IMR-90 (cell line): Measurements from ENCODE around the gene ABCC10. TPM values are rescaled to one million over a fixed set of nuclear protein-coding genes. Genes with fewer than 3 reads are reported as not detected.
A peak's percentile ranks its signal among the peaks of the same experiment; 100 is the strongest.

Experiments
- ATAC-seq: fragments of 200-7000 bp; cut with Tn5 transposase; 2 replicates; pipeline ENCODE4 v1.9.1; 2020; ENCODE audit warnings: low read depth, mild to moderate bottlenecking, moderate library complexity
- BruUV-seq: library from RNA; stranded (reverse); fragments of 400-500 nt; replicated peaks from 2 replicates; lab custom pipeline; 2021; lab: Mats Ljungman, UMichigan
- CTCF ChIA-PET: fragments of 300-600 bp; formaldehyde crosslinking; extraction: SDS; loops from one replicate; lab custom pipeline; 2021; ENCODE audit warnings: antibody characterized with exemption; lab: Yijun Ruan, JAX
- POLR2A ChIA-PET: fragments of 300-600 bp; sonication (Branson Sonifier 250); formaldehyde crosslinking; loops from one replicate; lab custom pipeline; 2022; ENCODE audit warnings: antibody characterized with exemption; ENCODE audit not compliant: unreplicated experiment; lab: Charles Lee
- DNase-seq: peaks from one replicate; pipeline ENCODE4 v3.0.0; 2013
- H2AFZ ChIP-seq: replicated peaks from 2 replicates; pipeline ENCODE3; 2013; ENCODE audit warnings: low read length, mild to moderate bottlenecking; ENCODE audit not compliant: poor library complexity
- H2AK5ac ChIP-seq: 2 replicates; pipeline ENCODE4 v1.6.1; 2013; ENCODE audit warnings: low read depth, low read length, inconsistent platforms
- H2AK9ac ChIP-seq: replicated peaks from 2 replicates; pipeline ENCODE3; 2013; ENCODE audit warnings: mild to moderate bottlenecking, low read depth, low read length, moderate library complexity; ENCODE audit not compliant: poor library complexity
- H2BK120ac ChIP-seq: 2 replicates; pipeline ENCODE4 v1.6.1; 2013; ENCODE audit warnings: low read depth, low read length, inconsistent platforms
- H2BK15ac ChIP-seq: 3 replicates; pipeline ENCODE4 v1.6.1; 2013; ENCODE audit warnings: low read depth, low read length, inconsistent platforms
- H2BK20ac ChIP-seq: 2 replicates; pipeline ENCODE4 v1.6.1; 2013; ENCODE audit warnings: low read depth, mild to moderate bottlenecking, inconsistent platforms, low read length, moderate library complexity
- H2BK5ac ChIP-seq: 2 replicates; pipeline ENCODE4 v1.6.1; 2013; ENCODE audit warnings: mild to moderate bottlenecking, low read depth, low read length, inconsistent platforms; ENCODE audit not compliant: poor library complexity, severe bottlenecking
- H3K14ac ChIP-seq: replicated peaks from 2 replicates; pipeline ENCODE4 v1.6.1; 2013; ENCODE audit warnings: low read depth, low read length, inconsistent platforms
- H3K18ac ChIP-seq: 2 replicates; pipeline ENCODE4 v1.6.1; 2013; ENCODE audit warnings: low read depth, low read length, control low read depth
- H3K23ac ChIP-seq: 2 replicates; pipeline ENCODE4 v1.6.1; 2013; ENCODE audit warnings: low read depth, low read length, inconsistent platforms
- H3K27ac ChIP-seq: 2 replicates; pipeline ENCODE4 v1.5.1; 2013; ENCODE audit warnings: mild to moderate bottlenecking, control low read depth, low read length; ENCODE audit not compliant: insufficient read depth
- H3K27me3 ChIP-seq: 2 replicates; pipeline ENCODE4 v1.6.1; 2013; ENCODE audit warnings: low read length; ENCODE audit not compliant: control insufficient read depth, insufficient read depth
- H3K36me3 ChIP-seq: 2 replicates; pipeline ENCODE4 v1.6.1; 2013; ENCODE audit warnings: low read length, mixed read lengths; ENCODE audit not compliant: control insufficient read depth, insufficient read depth
- H3K4ac ChIP-seq: 2 replicates; pipeline ENCODE4 v1.6.1; 2013; ENCODE audit warnings: low read depth, low read length, inconsistent platforms
- H3K4me1 ChIP-seq: 2 replicates; pipeline ENCODE4 v1.6.1; 2013; ENCODE audit warnings: low read length, mixed read lengths; ENCODE audit not compliant: control insufficient read depth, insufficient read depth
- H3K4me2 ChIP-seq: 2 replicates; pipeline ENCODE4 v1.6.1; 2013; ENCODE audit warnings: low read depth, mild to moderate bottlenecking, control low read depth, low read length, moderate library complexity
- H3K4me3 ChIP-seq: 2 replicates; pipeline ENCODE4 v1.5.1; 2013; ENCODE audit warnings: low read depth, mild to moderate bottlenecking, control low read depth, low read length, moderate library complexity; ENCODE audit not compliant: insufficient read depth
- H3K56ac ChIP-seq: 2 replicates; pipeline ENCODE4 v1.6.1; 2013; ENCODE audit warnings: low read length, inconsistent platforms; ENCODE audit not compliant: insufficient read depth; ENCODE audit errors: extremely low read depth
- H3K79me1 ChIP-seq, 2 experiments: 2 replicates each; pipeline ENCODE4 v1.6.1; 2013; ENCODE audit warnings: low read length in 2 of 2, inconsistent platforms in 1 of 2, low read depth in 1 of 2
- H3K9ac ChIP-seq: 2 replicates; pipeline ENCODE4 v1.6.1; 2013; ENCODE audit warnings: low read depth, low read length, control low read depth
- H3K9me1 ChIP-seq: 2 replicates; pipeline ENCODE4 v1.6.1; 2013; ENCODE audit warnings: low read length, inconsistent platforms; ENCODE audit not compliant: insufficient read depth
- H3K9me3 ChIP-seq: 2 replicates; pipeline ENCODE4 v1.6.1; 2013; ENCODE audit warnings: low read length; ENCODE audit not compliant: control insufficient read depth, insufficient read depth
- H4K20me1 ChIP-seq: 2 replicates; pipeline ENCODE4 v1.6.1; 2013; ENCODE audit warnings: low read length, inconsistent platforms; ENCODE audit not compliant: insufficient read depth
- H4K5ac ChIP-seq: 2 replicates; pipeline ENCODE4 v1.6.1; 2013; ENCODE audit warnings: mild to moderate bottlenecking, low read depth, low read length, control low read depth
- H4K8ac ChIP-seq, 2 experiments: 2 replicates each; pipeline ENCODE4 v1.6.1; 2013; ENCODE audit warnings: low read depth in 2 of 2, low read length in 2 of 2, control low read depth in 1 of 2, inconsistent platforms in 1 of 2
- H4K91ac ChIP-seq: 2 replicates; pipeline ENCODE4 v1.6.1; 2013; ENCODE audit warnings: low read depth, low read length, inconsistent platforms; ENCODE audit not compliant: insufficient read depth
- MXI1 ChIP-seq: IDR thresholded peaks from 2 replicates; pipeline ENCODE4 v1.6.1; 2012; ENCODE audit warnings: low read depth, mild to moderate bottlenecking, low read length, moderate library complexity, borderline replicate concordance
- RAD21 ChIP-seq: IDR thresholded peaks from 2 replicates; pipeline ENCODE4 v1.6.1; 2012; ENCODE audit warnings: low read length, improper control_type of control experiment
- WGBS, 2 experiments: methylation state at CpG; one replicate each; pipeline versions ENCODE4 v1.1.5 to v1.1.7; 2013; ENCODE audit warnings: missing lambda C conversion rate in 2 of 2; ENCODE audit not compliant: insufficient read length in 1 of 2; ENCODE audit errors: extremely low coverage in 2 of 2; 5-methylcytosine and 5-hydroxymethylcytosine counted together
- dilution Hi-C: fragments of 300-500 bp; cut with HindIII; formaldehyde crosslinking; loops from one replicate; pipeline ENCODE4 v1.14.3; 2018; ENCODE audit warnings: low sequenced_read_pairs; ENCODE audit not compliant: unreplicated experiment
- in situ Hi-C: fragments of 300-500 bp; cut with MboI; formaldehyde crosslinking; loops from 3 replicates; pipeline ENCODE4 v1.14.3; 2019; ENCODE audit warnings: low sequenced_read_pairs, inconsistent platforms, mixed read lengths
- intact Hi-C: fragments of 100-400 bp; cut with micrococcal nuclease; formaldehyde crosslinking; loops from 2 replicates; pipeline ENCODE4 v1.10.0; 2022
- polyA plus RNA-seq, 3 experiments: library from polyadenylated mRNA; depleted of rRNA; stranded (reverse); fragments of >200 nt; gene quantifications; 2 replicates each; pipeline ENCODE4 v1.2.3, GENCODE V29; 2012; ENCODE audit warnings: low replicate concordance in 1 of 3
- total RNA-seq: library from RNA; depleted of rRNA; stranded (reverse); fragments of >200 nt; gene quantifications from 2 replicates; pipeline ENCODE4 v1.2.3, GENCODE V29; 2012
- TF ChIP-seq, protein P1 (sequence below): conservative IDR thresholded peaks from 2 replicates; pipeline ENCODE4 v1.5.1; 2012; ENCODE audit warnings: mild to moderate bottlenecking, low read depth, low read length, improper control_type of control experiment

ABCC10 gene
- total and polyA plus RNA-seq, 2 of the 4 experiments (the other 2 are of a cell fraction) = 7.0 to 26.3 TPM

DNA sequence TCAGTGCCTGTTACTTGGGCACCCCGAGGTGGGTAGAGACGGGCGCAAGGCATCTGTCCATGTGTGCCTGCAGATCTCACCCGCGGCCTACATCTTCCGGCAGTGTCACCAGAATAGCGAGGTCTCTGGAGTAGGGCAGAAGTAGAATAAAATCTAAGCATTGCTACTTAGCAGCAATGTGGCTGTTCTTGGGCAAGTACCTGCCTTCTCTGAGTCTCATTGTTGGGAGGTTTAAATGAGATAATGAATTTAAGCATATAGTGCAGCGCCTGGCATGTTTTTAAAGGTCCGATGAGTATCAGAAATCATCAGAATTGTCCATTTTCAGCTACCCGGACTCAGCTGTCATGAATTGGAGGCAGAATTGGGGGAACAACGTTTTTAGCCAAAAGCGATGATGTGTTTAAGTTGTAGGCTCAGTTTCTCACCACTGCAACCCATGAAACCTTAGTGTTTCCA lies 800 bp downstream of the ABCC10 start:
- Histone ChIP-seq H3K9ac (peak overlapping the region; percentile 85), H3K9me3 (no peaks in the 10 kb centered on the region), H4K20me1 (no peaks in the 10 kb centered on the region), H3K4me3 (peak overlapping the region; percentile 75), H3K56ac (peak overlapping the region; percentile 27), H3K4me2 (peak overlapping the region; percentile 84), H2AK9ac (peak overlapping the region; percentile 99), H3K79me1 (peaks cover 21 to 34% of the 10 kb centered on the region in 2 experiments), H3K4ac (peak overlapping the region; percentile 97), H2BK20ac (no peak overlapping the region), H2AK5ac (peak overlapping the region; percentile 38), H4K5ac (peak overlapping the region; percentile 35), H3K23ac (peak overlapping the region; percentile 90), H2BK5ac (peak overlapping the region; percentile 73), H4K8ac (peak overlapping the region; percentile 80 to 95), H4K91ac (peak overlapping the region; percentile 74), H3K27ac (peak overlapping the region; percentile 76), H2AFZ (peak overlapping the region; percentile 100), H3K18ac (no peak overlapping the region; the same call in 1 of the 2 replicates), H2BK15ac (no peak overlapping the region; the same call in 2 of the 3 replicates), H3K27me3 (no peaks in the 10 kb centered on the region), H2BK120ac (peak overlapping the region; percentile 41; the same call in 1 of the 2 replicates), H3K36me3 (peaks cover 11% of the 10 kb centered on the region; the same call in 1 of the 2 replicates), H3K14ac (peak overlapping the region; percentile 98), H3K4me1 (peaks cover 5% of the 10 kb centered on the region), H3K9me1 (0 out of 2 replicates have a peak, but pooled peaks cover 6% of the 10 kb centered on the region)
- POLR2A ChIA-PET = no interaction called here
- CTCF ChIA-PET = no interaction called here
- no CpG with 5 or more reads among the region's 12 CpGs for WGBS, 2 experiments
- no peak for DNase-seq
- in situ Hi-C loops (no loop called here), dilution Hi-C loops (no loop called here), intact Hi-C loops (no loop called here)
- ATAC-seq = no peak; the same call in 1 of the 2 replicates
- TF ChIP-seq MXI1 (no peak), RAD21 (no peak)
- TF ChIP-seq, protein P1, sequence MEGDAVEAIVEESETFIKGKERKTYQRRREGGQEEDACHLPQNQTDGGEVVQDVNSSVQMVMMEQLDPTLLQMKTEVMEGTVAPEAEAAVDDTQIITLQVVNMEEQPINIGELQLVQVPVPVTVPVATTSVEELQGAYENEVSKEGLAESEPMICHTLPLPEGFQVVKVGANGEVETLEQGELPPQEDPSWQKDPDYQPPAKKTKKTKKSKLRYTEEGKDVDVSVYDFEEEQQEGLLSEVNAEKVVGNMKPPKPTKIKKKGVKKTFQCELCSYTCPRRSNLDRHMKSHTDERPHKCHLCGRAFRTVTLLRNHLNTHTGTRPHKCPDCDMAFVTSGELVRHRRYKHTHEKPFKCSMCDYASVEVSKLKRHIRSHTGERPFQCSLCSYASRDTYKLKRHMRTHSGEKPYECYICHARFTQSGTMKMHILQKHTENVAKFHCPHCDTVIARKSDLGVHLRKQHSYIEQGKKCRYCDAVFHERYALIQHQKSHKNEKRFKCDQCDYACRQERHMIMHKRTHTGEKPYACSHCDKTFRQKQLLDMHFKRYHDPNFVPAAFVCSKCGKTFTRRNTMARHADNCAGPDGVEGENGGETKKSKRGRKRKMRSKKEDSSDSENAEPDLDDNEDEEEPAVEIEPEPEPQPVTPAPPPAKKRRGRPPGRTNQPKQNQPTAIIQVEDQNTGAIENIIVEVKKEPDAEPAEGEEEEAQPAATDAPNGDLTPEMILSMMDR = no peak
- BruUV-seq = no TSS peak
